K562 (cell line): ENCODE data around the gene PHYKPL. TPM values are rescaled to one million over a fixed set of nuclear protein-coding genes. Genes with fewer than 3 reads are reported as not detected.

Source experiments
- ATAC-seq: fragments of 200-7000 bp; cut with Tn5 transposase; 3 replicates; pipeline ENCODE4 v1.9.1; 2020; ENCODE audit warnings: moderate library complexity
- BruUV-seq: library from RNA; stranded (reverse); fragments of 400-500 nt; replicated peaks from 2 replicates; lab custom pipeline; 2021; lab: Mats Ljungman, UMichigan
- CTCF ChIA-PET: fragments of 300-600 bp; formaldehyde crosslinking; extraction: SDS; loops from one replicate; lab custom pipeline; 2021; ENCODE audit warnings: low intra/inter-chr PET ratio; lab: Yijun Ruan, JAX
- POLR2A ChIA-PET: fragments of 300-600, 350-650 bp; sonication (Branson Sonifier 250); formaldehyde crosslinking; extraction: SDS; loops from one replicate; lab custom pipeline; 2021; ENCODE audit warnings: antibody characterized with exemption, inconsistent platforms; lab: Yijun Ruan, JAX
- DNase-seq, 4 experiments: peaks; one replicate each; pipeline versions ENCODE4 v3.0.0 to v3.0.0-alpha.2; 2011 to 2018; ENCODE audit warnings: low spot score in 3 of 4, mixed read lengths in 3 of 4; ENCODE audit errors: extremely low read depth in 1 of 4
- FAIRE-seq: peaks from 2 replicates; lab custom pipeline; 2011; peaks lifted over from hg19 to GRCh38; lab: Jason Lieb, UNC
- H2AFZ ChIP-seq: 2 replicates; pipeline ENCODE4 v1.6.0; 2011; ENCODE audit warnings: low read depth, low read length, control low read depth, inconsistent platforms
- H3K27ac ChIP-seq: fragments of 200-600 bp; 3 replicates; pipeline ENCODE4 v1.8.0; 2011; ENCODE audit warnings: low read depth, mild to moderate bottlenecking, control low read depth, inconsistent platforms, low read length, moderate library complexity, mixed read lengths; ENCODE audit errors: extremely low read depth
- H3K27me3 ChIP-seq, 2 experiments: fragments of 300-600 bp in 1 of 2; 2 replicates in 1 of 2; 3 replicates in 1 of 2; pipeline versions ENCODE4 v1.6.0 to v1.8.0; 2011; ENCODE audit warnings: inconsistent platforms in 2 of 2, low read length in 2 of 2, mild to moderate bottlenecking in 1 of 2, mixed read lengths in 1 of 2, moderate library complexity in 1 of 2; ENCODE audit not compliant: control insufficient read depth in 2 of 2, insufficient read depth in 2 of 2
- H3K36me3 ChIP-seq: fragments of 300-600 bp; 3 replicates; pipeline ENCODE4 v1.8.0; 2011; ENCODE audit warnings: mild to moderate bottlenecking, low read length, inconsistent platforms; ENCODE audit not compliant: control insufficient read depth, insufficient read depth
- H3K4me1 ChIP-seq, 2 experiments: fragments of 200-600 bp in 1 of 2; replicated peaks in 1 of 2; 2 replicates in 1 of 2; 3 replicates in 1 of 2; pipeline versions ENCODE4 v1.5.1 to v1.8.0; 2011; ENCODE audit warnings: inconsistent platforms in 2 of 2, low read length in 2 of 2, mild to moderate bottlenecking in 1 of 2, mixed read lengths in 1 of 2, moderate library complexity in 1 of 2; ENCODE audit not compliant: control insufficient read depth in 2 of 2, insufficient read depth in 2 of 2
- H3K4me2 ChIP-seq: 2 replicates; pipeline ENCODE4 v1.6.1; 2011; ENCODE audit warnings: low read length, control low read depth, inconsistent platforms, mixed read lengths; ENCODE audit not compliant: insufficient read depth
- H3K4me3 ChIP-seq: fragments of 200-600 bp; sonication (generic), shearing (Covaris generic); 2 replicates; pipeline ENCODE4 v1.5.1; 2016; ENCODE audit warnings: control low read depth, inconsistent platforms
- H3K79me2 ChIP-seq: fragments of 200-600 bp; 3 replicates; pipeline ENCODE4 v1.8.0; 2011; ENCODE audit warnings: low read length, inconsistent platforms; ENCODE audit not compliant: control insufficient read depth, insufficient read depth
- H3K9ac ChIP-seq, 2 experiments: 2 replicates each; pipeline versions ENCODE4 v1.6.0 to v1.6.1; 2011; ENCODE audit warnings: low read depth in 2 of 2, low read length in 2 of 2, control low read depth in 1 of 2, inconsistent platforms in 1 of 2, mild to moderate bottlenecking in 1 of 2, mixed read lengths in 1 of 2; ENCODE audit not compliant: insufficient read depth in 1 of 2
- H3K9me1 ChIP-seq: one replicate; pipeline ENCODE4 v1.6.0; 2011; ENCODE audit warnings: inconsistent platforms, mild to moderate bottlenecking, low read length, moderate library complexity; ENCODE audit not compliant: control insufficient read depth, insufficient read depth
- H3K9me3 ChIP-seq: replicated peaks from 2 replicates; pipeline ENCODE4 v1.5.1; 2011; ENCODE audit warnings: low read depth, low read length, inconsistent platforms; ENCODE audit not compliant: control insufficient read depth, insufficient read depth
- H4K20me1 ChIP-seq: replicated peaks from 2 replicates; pipeline ENCODE4 v1.6.1; 2011; ENCODE audit warnings: low read length, inconsistent platforms, mixed read lengths; ENCODE audit not compliant: control insufficient read depth, insufficient read depth
- BRF1 ChIP-seq: IDR thresholded peaks from 3 replicates; pipeline ENCODE4 v1.6.1; 2011; ENCODE audit warnings: borderline replicate concordance, mild to moderate bottlenecking; ENCODE audit not compliant: insufficient read length; ENCODE audit errors: extremely low read depth
- COPS2 ChIP-seq: fragments of 450-650 bp; conservative IDR thresholded peaks from 2 replicates; pipeline ENCODE4 v1.6.1; 2016; ENCODE audit warnings: mild to moderate bottlenecking, moderate library complexity
- HMG20B ChIP-seq: fragments of 250-450 bp; sonication (Bioruptor Pico); IDR thresholded peaks from 2 replicates; pipeline ENCODE4 v1.5.0; 2021; ENCODE audit warnings: mild to moderate bottlenecking
- KLF16 ChIP-seq: IDR thresholded peaks from 2 replicates; pipeline ENCODE4 v1.6.1; 2016; ENCODE audit warnings: antibody characterized with exemption
- SMAD4 ChIP-seq: fragments of 250-450 bp; sonication (Bioruptor Pico); conservative IDR thresholded peaks from 2 replicates; pipeline ENCODE4 v1.8.0; 2021; ENCODE audit warnings: inconsistent platforms, mild to moderate bottlenecking, moderate library complexity
- TARDBP ChIP-seq: fragments of 450-650 bp; IDR thresholded peaks from 2 replicates; pipeline ENCODE4 v1.6.1; 2016
- ZBED1 ChIP-seq: IDR thresholded peaks from 2 replicates; pipeline ENCODE4 v1.6.1; 2014
- ZBTB9 ChIP-seq: fragments of 450-650 bp; formaldehyde crosslinking; IDR thresholded peaks from 2 replicates; pipeline ENCODE4 v1.4.0; 2020; ENCODE audit warnings: mild to moderate bottlenecking, moderate library complexity
- ZFX ChIP-seq: sonication (generic); formaldehyde crosslinking; IDR thresholded peaks from 2 replicates; pipeline ENCODE4 v1.8.0; 2022; ENCODE audit warnings: mild to moderate bottlenecking, missing genetic modification reagents, moderate library complexity
- ZNF232 ChIP-seq: sonication (generic); formaldehyde crosslinking; IDR thresholded peaks from 2 replicates; pipeline ENCODE4 v1.8.0; 2022; ENCODE audit warnings: mild to moderate bottlenecking, missing genetic modification reagents
- ZNF696 ChIP-seq: fragments of 250-450 bp; sonication (Bioruptor Pico); conservative IDR thresholded peaks from 2 replicates; pipeline ENCODE4 v1.4.0; 2020; ENCODE audit warnings: mild to moderate bottlenecking, moderate library complexity
- WGBS: fragments of 100-300 bp; shearing (Covaris generic); methylation state at CpG from one replicate; pipeline ENCODE4 v1.1.6; 2016; ENCODE audit warnings: low coverage, mixed read lengths; ENCODE audit not compliant: insufficient coverage; ENCODE audit errors: missing lambda C conversion rate; 5-methylcytosine and 5-hydroxymethylcytosine counted together
- in situ Hi-C: fragments of 300-500 bp; cut with MboI; formaldehyde crosslinking; loops from 4 replicates; pipeline ENCODE4 v1.15.0; 2018; ENCODE audit warnings: inconsistent platforms, mixed read lengths
- intact Hi-C: fragments of 100-400 bp; cut with micrococcal nuclease; formaldehyde crosslinking; loops from 2 replicates; pipeline ENCODE4 v1.14.2; 2022
- polyA plus RNA-seq, 8 experiments: library from polyadenylated mRNA; depleted of rRNA in 4 of 8; stranded (reverse) in 5 of 8; unstranded in 3 of 8; fragments of >200 nt; fragmentation: Nextera tagmentation in 2 of 8; fragmentation: Illumina TruSeq in 1 of 8; extraction: Ambion mirVana in 2 of 8; extraction: Trizol in 1 of 8; gene quantifications; 2 replicates each; pipeline versions ENCODE4 v1.2.1 to v1.2.3, GENCODE V29; 2011 to 2014; ENCODE audit warnings: inconsistent platforms in 1 of 8, missing spikeins in 1 of 8
- total RNA-seq, 7 experiments: library from RNA; depleted of rRNA in 6 of 7; stranded (reverse); fragments of >200 nt in 6 of 7; fragmentation: Illumina TruSeq in 2 of 7; extraction: Trizol in 2 of 7; gene quantifications; 2 replicates each; pipeline versions ENCODE4 v1.2.1 to v1.2.3, GENCODE V29; 2011 to 2021; ENCODE audit warnings: low replicate concordance in 1 of 7
- TF ChIP-seq, protein P1 (sequence below): fragments of 450-650 bp; IDR thresholded peaks from 2 replicates; pipeline ENCODE4 v1.6.1; 2018; ENCODE audit not compliant: partially characterized antibody
- TF ChIP-seq, protein P2 (sequence below): fragments of 250-450 bp; sonication (Bioruptor Pico); IDR thresholded peaks from 2 replicates; pipeline ENCODE4 v1.5.1; 2021; ENCODE audit warnings: mild to moderate bottlenecking
- TF ChIP-seq, protein P3 (sequence below): fragments of 150-350 bp; IDR thresholded peaks from 2 replicates; pipeline ENCODE4 v1.6.1; 2014; ENCODE audit warnings: low read depth, mild to moderate bottlenecking, low read length, borderline replicate concordance

The PHYKPL gene
- total and polyA plus RNA-seq, 9 of the 15 experiments (the other 6 are each of a cell fraction or from before 2014, with no cell fraction given) = 4.7 to 34.7 (median 18.6) TPM

GRCh38 chr5:178245389-178245788, 12.8 kb upstream of the PHYKPL start:
- 3% methylated on average over 2 of the region's 2 CpGs for WGBS
- in situ Hi-C loops = no loop called here
- CTCF ChIA-PET = no interaction called here

More at GRCh38 chr5:178245389-178245788, 12.8 kb upstream of the PHYKPL start:
- FAIRE-seq (no peak), DNase-seq (no peak), ATAC-seq (no peak)
- Histone ChIP-seq H3K9ac (no peak overlapping the region), H3K9me1 (no peaks in the 10 kb centered on the region), H4K20me1 (no peaks in the 10 kb centered on the region; the same call in 1 of the 2 replicates), H2AFZ (no peak overlapping the region), H3K36me3 (no peaks in the 10 kb centered on the region), H3K79me2 (no peaks in the 10 kb centered on the region), H3K27me3 (peaks cover 14 to 56% of the 10 kb centered on the region in 2 experiments; a peak in 4 of 5 replicates), H3K4me1 (peaks cover 0 to 16% of the 10 kb centered on the region in 2 experiments; a peak in 2 of 5 replicates), H3K27ac (no peak overlapping the region), H3K4me2 (no peak overlapping the region), H3K4me3 (no peak overlapping the region), H3K9me3 (no peaks in the 10 kb centered on the region)
- TF ChIP-seq, protein P1, sequence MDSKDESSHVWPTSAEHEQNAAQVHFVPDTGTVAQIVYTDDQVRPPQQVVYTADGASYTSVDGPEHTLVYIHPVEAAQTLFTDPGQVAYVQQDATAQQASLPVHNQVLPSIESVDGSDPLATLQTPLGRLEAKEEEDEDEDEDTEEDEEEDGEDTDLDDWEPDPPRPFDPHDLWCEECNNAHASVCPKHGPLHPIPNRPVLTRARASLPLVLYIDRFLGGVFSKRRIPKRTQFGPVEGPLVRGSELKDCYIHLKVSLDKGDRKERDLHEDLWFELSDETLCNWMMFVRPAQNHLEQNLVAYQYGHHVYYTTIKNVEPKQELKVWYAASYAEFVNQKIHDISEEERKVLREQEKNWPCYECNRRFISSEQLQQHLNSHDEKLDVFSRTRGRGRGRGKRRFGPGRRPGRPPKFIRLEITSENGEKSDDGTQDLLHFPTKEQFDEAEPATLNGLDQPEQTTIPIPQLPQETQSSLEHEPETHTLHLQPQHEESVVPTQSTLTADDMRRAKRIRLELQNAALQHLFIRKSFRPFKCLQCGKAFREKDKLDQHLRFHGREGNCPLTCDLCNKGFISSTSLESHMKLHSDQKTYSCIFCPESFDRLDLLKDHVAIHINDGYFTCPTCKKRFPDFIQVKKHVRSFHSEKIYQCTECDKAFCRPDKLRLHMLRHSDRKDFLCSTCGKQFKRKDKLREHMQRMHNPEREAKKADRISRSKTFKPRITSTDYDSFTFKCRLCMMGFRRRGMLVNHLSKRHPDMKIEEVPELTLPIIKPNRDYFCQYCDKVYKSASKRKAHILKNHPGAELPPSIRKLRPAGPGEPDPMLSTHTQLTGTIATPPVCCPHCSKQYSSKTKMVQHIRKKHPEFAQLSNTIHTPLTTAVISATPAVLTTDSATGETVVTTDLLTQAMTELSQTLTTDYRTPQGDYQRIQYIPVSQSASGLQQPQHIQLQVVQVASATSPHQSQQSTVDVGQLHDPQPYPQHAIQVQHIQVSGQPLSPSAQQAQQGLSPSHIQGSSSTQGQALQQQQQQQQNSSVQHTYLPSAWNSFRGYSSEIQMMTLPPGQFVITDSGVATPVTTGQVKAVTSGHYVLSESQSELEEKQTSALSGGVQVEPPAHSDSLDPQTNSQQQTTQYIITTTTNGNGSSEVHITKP = no peak
- TF ChIP-seq KLF16 = no peak
- no peak for TF ChIP-seq TARDBP
- TF ChIP-seq BRF1 = no peak
- TF ChIP-seq, protein P2, sequence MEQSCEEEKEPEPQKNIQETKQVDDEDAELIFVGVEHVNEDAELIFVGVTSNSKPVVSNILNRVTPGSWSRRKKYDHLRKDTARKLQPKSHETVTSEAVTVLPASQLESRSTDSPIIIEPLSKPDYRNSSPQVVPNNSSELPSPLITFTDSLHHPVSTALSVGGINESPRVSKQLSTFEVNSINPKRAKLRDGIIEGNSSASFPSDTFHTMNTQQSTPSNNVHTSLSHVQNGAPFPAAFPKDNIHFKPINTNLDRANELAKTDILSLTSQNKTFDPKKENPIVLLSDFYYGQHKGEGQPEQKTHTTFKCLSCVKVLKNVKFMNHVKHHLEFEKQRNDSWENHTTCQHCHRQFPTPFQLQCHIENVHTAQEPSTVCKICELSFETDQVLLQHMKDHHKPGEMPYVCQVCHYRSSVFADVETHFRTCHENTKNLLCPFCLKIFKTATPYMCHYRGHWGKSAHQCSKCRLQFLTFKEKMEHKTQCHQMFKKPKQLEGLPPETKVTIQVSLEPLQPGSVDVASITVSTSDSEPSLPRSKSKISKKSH (CRISPR knock-in tag) = no peak
- no peak for TF ChIP-seq ZBTB9 (CRISPR knock-in tag)
- no peak for TF ChIP-seq ZNF696
- TF ChIP-seq, protein P3, sequence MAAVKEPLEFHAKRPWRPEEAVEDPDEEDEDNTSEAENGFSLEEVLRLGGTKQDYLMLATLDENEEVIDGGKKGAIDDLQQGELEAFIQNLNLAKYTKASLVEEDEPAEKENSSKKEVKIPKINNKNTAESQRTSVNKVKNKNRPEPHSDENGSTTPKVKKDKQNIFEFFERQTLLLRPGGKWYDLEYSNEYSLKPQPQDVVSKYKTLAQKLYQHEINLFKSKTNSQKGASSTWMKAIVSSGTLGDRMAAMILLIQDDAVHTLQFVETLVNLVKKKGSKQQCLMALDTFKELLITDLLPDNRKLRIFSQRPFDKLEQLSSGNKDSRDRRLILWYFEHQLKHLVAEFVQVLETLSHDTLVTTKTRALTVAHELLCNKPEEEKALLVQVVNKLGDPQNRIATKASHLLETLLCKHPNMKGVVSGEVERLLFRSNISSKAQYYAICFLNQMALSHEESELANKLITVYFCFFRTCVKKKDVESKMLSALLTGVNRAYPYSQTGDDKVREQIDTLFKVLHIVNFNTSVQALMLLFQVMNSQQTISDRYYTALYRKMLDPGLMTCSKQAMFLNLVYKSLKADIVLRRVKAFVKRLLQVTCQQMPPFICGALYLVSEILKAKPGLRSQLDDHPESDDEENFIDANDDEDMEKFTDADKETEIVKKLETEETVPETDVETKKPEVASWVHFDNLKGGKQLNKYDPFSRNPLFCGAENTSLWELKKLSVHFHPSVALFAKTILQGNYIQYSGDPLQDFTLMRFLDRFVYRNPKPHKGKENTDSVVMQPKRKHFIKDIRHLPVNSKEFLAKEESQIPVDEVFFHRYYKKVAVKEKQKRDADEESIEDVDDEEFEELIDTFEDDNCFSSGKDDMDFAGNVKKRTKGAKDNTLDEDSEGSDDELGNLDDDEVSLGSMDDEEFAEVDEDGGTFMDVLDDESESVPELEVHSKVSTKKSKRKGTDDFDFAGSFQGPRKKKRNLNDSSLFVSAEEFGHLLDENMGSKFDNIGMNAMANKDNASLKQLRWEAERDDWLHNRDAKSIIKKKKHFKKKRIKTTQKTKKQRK = no peak
- TF ChIP-seq HMG20B (CRISPR knock-in tag) = no peak
- no peak for TF ChIP-seq ZBED1
- no peak for TF ChIP-seq SMAD4
- TF ChIP-seq COPS2 = no peak
- no peak for TF ChIP-seq ZNF232 (CRISPR knock-in tag)
- TF ChIP-seq ZFX (CRISPR knock-in tag) = no peak
- BruUV-seq = no TSS peak
- intact Hi-C loops = no loop called here
- POLR2A ChIA-PET = no interaction called here
